ENCODE data around the gene RBM42. TPM values are rescaled to one million over a fixed set of nuclear protein-coding genes. Genes with fewer than 3 reads are reported as not detected.
"Not testable (repeated sequence)": the region's sequence is repeated elsewhere in the genome, so short reads cannot be mapped to it uniquely, and the experiment has no call there.

Gene RBM42, protein sequence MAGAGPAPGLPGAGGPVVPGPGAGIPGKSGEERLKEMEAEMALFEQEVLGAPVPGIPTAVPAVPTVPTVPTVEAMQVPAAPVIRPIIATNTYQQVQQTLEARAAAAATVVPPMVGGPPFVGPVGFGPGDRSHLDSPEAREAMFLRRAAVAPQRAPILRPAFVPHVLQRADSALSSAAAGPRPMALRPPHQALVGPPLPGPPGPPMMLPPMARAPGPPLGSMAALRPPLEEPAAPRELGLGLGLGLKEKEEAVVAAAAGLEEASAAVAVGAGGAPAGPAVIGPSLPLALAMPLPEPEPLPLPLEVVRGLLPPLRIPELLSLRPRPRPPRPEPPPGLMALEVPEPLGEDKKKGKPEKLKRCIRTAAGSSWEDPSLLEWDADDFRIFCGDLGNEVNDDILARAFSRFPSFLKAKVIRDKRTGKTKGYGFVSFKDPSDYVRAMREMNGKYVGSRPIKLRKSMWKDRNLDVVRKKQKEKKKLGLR
- polyA plus RNA-seq (ENCODE audit: insufficient read length in 3 of 3) = 10 to 100 TPM; 48.2 to 83.4 (median 69.0) TPM
- long read RNA-seq, donor 1, transcript RBM42-201 (10 exons, 1,680 nt) = major isoform, 7 of 41 reads
- long read RNA-seq, donor 1, partial matches to known transcripts = 21 of 41 reads
- long read RNA-seq, donor 1, other reads (novel, unspliced or antisense) = 10 of 41 reads
- long read RNA-seq, donor 2, transcript RBM42-201 (10 exons, 1,680 nt) = major isoform, 10 of 57 reads
- long read RNA-seq, donor 2, partial matches to known transcripts = 30 of 57 reads
- long read RNA-seq, donor 2, other reads (novel, unspliced or antisense) = 14 of 57 reads
- long read RNA-seq, donor 3, transcript RBM42-201 (10 exons, 1,680 nt) = major isoform, 21 of 95 reads
- long read RNA-seq, donor 3, partial matches to known transcripts = 31 of 95 reads
- long read RNA-seq, donor 3, other reads (novel, unspliced or antisense) = 37 of 95 reads
- long read RNA-seq, donor 4, transcript RBM42-201 (10 exons, 1,680 nt) = major isoform, 11 of 46 reads
- long read RNA-seq, donor 4, partial matches to known transcripts = 5 of 46 reads
- long read RNA-seq, donor 4, other reads (novel, unspliced or antisense) = 26 of 46 reads
- long read RNA-seq, donor 5, transcript RBM42-203 (9 exons, 1,609 nt) = minor isoform, 5 of 81 reads
- long read RNA-seq, donor 5, transcript RBM42-201 (10 exons, 1,680 nt) = major isoform, 28 of 81 reads
- long read RNA-seq, donor 5, partial matches to known transcripts = 19 of 81 reads
- long read RNA-seq, donor 5, other reads (novel, unspliced or antisense) = 23 of 81 reads
- long read RNA-seq, donor 6, transcript RBM42-201 (10 exons, 1,680 nt) = major isoform, 12 of 53 reads
- long read RNA-seq, donor 6, partial matches to known transcripts = 23 of 53 reads
- long read RNA-seq, donor 6, other reads (novel, unspliced or antisense) = 16 of 53 reads
- long read RNA-seq, donor 7, transcript RBM42-201 (10 exons, 1,680 nt) = major isoform, 18 of 71 reads
- long read RNA-seq, donor 7, partial matches to known transcripts = 26 of 71 reads
- long read RNA-seq, donor 7, other reads (novel, unspliced or antisense) = 25 of 71 reads
- long read RNA-seq, donor 8, transcript RBM42-201 (10 exons, 1,680 nt) = major isoform, 16 of 99 reads
- long read RNA-seq, donor 8, partial matches to known transcripts = 53 of 99 reads
- long read RNA-seq, donor 8, other reads (novel, unspliced or antisense) = 29 of 99 reads
- long read RNA-seq, donor 9, transcript RBM42-201 (10 exons, 1,680 nt) = major isoform, 20 of 68 reads
- long read RNA-seq, donor 9, partial matches to known transcripts = 21 of 68 reads
- long read RNA-seq, donor 9, other reads (novel, unspliced or antisense) = 24 of 68 reads
- long read RNA-seq, donor 10, transcript RBM42-201 (10 exons, 1,680 nt) = major isoform, 14 of 71 reads
- long read RNA-seq, donor 10, partial matches to known transcripts = 34 of 71 reads
- long read RNA-seq, donor 10, other reads (novel, unspliced or antisense) = 18 of 71 reads
- long read RNA-seq, donor 11, transcript RBM42-201 (10 exons, 1,680 nt) = major isoform, 14 of 37 reads
- long read RNA-seq, donor 11, partial matches to known transcripts = 5 of 37 reads
- long read RNA-seq, donor 11, other reads (novel, unspliced or antisense) = 13 of 37 reads
- long read RNA-seq, donor 12, transcript RBM42-201 (10 exons, 1,680 nt) = major isoform, 9 of 27 reads
- long read RNA-seq, donor 12, partial matches to known transcripts = 6 of 27 reads
- long read RNA-seq, donor 12, other reads (novel, unspliced or antisense) = 11 of 27 reads
- long read RNA-seq, donor 13, transcript RBM42-201 (10 exons, 1,680 nt) = major isoform, 22 of 105 reads
- long read RNA-seq, donor 13, partial matches to known transcripts = 57 of 105 reads
- long read RNA-seq, donor 13, other reads (novel, unspliced or antisense) = 22 of 105 reads
- long read RNA-seq, donor 14, transcript RBM42-201 (10 exons, 1,680 nt) = major isoform, 17 of 57 reads
- long read RNA-seq, donor 14, partial matches to known transcripts = 9 of 57 reads
- long read RNA-seq, donor 14, other reads (novel, unspliced or antisense) = 28 of 57 reads
- long read RNA-seq, donor 15, transcript RBM42-201 (10 exons, 1,680 nt) = major isoform, 9 of 29 reads
- long read RNA-seq, donor 15, partial matches to known transcripts = 5 of 29 reads
- long read RNA-seq, donor 15, other reads (novel, unspliced or antisense) = 13 of 29 reads
- long read RNA-seq, donor 16, transcript RBM42-201 (10 exons, 1,680 nt) = major isoform, 29 of 164 reads
- long read RNA-seq, donor 16, partial matches to known transcripts = 42 of 164 reads
- long read RNA-seq, donor 16, other reads (novel, unspliced or antisense) = 86 of 164 reads

DNA sequence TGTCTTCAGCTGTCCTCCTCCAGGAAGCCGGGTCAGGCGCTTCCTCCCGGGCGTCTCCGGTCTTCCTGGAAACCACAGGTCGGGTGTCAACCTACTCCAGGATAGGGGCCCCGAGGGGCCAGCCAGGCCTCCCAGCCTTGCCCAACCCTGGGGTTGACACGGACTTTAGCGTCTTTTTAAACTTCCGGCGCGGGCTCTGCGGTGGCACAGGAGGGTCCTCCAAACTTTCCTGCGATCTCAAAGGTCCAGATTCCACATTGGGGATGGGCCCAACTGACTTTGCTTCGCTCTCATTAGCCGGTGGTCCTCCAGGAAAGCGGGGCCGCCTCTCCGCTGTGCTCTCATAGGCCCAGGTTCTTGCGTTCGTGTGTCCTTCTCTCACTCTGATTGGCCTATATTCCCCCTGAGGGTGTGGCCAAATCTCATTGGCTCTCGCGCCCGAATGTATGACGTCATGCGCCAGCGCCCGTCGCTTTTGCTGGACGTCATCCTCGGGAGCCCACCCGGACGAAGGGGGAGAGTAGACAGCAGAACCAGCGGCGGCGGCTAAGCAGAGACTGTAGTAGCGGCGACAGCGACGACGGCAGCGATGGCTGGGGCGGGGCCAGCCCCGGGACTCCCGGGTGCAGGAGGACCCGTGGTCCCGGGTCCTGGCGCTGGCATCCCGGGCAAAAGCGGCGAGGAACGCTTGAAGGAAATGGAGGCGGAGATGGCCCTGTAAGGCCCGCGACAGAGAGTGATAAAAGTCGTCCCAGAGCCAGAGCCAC lies at the start of gene RBM42:
TSS of gene RBM42 (plus strand) at position 472 of the 767 bp plus-strand sequence. CDS start at position 590, 118 bp downstream.
- peak; percentile 97 to 99 (median 99) for DNase-seq (ENCODE audit: extremely low read depth in 1 of 11, low read depth in 9 of 11, low spot score in 4 of 11)

DNA sequence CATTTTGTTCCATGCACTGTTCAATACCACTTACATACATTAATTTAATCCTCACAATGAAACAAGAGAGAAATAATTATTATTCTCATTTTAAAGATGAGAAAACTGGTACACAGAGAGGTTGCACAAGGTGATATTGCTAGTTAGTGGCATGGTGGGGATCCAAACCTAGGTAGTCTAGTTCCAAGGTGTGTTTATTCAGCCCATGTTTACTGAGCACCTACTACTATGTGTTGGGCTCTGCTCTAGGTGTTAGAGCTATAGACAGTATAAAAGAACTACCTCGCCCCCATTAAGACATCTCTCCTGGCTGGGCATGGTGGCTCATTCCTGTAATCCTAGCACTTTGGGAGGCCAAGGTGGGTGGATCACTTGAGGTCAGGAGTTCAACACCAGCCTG lies 46.1 kb upstream of the RBM42 start:
- DNase-seq (ENCODE audit: extremely low read depth in 1 of 11, low read depth in 9 of 11, low spot score in 4 of 11) = no peak

DNA sequence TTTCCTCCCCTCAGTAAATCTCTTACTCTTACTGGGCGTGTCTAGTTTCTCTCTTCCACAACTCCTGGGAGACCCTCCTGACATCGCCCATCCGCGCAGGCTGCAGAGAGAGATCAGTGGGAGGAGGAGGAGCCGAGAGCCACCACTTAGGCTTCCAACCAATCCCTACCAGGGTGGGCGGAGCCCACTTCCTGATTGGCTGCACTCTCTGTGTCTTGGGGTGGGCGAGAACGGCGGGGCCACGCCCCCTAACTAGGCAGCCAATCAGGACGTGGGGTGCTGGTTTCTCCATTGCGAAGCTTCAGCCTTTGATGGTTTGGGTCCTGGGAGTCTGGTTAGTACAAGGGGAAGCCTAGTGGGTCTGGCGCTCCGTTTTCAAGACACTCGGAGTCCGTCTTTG lies 43.0 kb upstream of the RBM42 start, which contains the start of gene PMIS2:
TSS of gene PMIS2 (plus strand) at position 326 of the 400 bp plus-strand sequence. CDS start 87 bp downstream, outside the sequence.
- DNase-seq (ENCODE audit: extremely low read depth in 1 of 11, low read depth in 9 of 11, low spot score in 4 of 11) = no peak

DNA sequence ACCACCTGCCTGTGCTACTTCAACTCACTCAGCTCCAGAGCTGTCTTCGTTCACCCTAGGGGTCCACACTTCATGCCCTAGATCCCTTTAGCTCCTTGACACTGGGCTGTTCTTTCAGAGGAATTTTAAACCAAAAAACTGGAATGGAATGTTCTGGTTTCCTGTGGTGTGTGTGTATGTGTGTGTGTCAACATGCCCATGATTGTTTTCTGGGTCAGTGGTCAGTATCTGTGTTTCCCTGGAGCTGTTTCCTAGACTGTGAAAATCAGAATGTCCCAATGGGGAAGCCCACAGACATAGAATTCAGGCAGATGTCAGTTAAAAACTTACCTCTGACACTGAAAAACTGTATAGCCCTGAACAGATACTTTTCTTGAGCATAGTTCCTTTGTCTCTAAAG lies 41.5 kb upstream of the RBM42 start:
- no peak for DNase-seq (ENCODE audit: extremely low read depth in 1 of 11, low read depth in 9 of 11, low spot score in 4 of 11)

DNA sequence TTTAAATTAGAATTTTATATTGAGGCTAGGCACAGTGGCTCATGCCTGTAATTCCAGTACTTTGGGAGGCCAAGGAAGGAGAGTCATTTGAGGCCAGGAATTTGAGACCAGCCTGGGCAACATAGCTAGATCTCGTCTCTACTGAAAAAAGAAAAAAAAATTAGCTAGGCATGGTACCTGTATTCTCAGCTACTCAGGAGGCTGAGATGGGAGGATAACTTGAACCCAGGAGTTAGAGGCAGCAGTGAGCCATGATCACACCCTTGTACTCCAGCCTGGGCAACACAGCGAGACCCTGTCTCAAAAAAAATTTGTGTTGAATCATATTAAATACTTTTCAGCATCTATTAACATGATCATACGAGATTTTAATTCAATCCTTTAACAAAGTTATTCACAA lies 38.0 kb upstream of the RBM42 start:
- DNase-seq (ENCODE audit: extremely low read depth in 1 of 11, low read depth in 9 of 11, low spot score in 4 of 11) = no peak

DNA sequence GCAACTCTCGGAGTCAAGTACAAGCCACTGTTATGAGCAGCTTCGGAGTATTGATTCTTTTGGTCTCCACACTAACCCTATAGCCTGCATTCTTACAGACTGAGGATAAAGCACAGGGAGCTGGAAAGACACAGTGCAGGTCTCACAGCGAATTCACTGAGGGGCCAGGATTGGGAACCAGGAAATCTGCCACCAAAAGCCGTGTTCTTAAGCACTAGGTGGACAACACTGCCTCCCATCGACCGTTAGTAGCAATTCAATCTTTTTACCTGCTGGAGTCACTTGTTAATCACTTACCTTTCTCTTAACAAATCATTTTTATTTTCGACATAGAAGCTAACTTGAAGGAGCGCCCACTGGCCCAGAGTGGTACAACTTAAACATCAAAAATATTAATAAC lies 36.6 kb upstream of the RBM42 start:
- DNase-seq (ENCODE audit: extremely low read depth in 1 of 11, low read depth in 9 of 11, low spot score in 4 of 11) = peak in 8 of 11 donors; percentile 13 to 46 (median 36)

DNA sequence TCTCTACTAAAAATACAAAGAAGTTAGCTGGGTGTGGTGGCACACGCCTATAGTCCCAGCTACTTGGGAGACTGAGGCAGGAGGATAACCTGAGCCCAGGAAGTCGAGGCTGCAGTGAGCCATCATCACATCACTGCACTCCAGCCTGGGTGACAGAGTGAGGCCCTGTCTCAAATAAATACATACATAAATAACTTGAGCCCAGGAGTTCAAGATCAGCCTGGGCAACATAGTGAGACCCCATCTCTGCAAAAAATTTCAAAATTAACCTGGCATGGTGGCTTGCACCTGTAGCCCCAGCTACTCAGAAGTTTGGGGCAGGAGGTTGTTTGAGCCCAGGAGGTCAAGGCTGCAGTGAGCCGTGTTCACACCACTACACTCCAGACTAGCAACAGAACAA lies 33.8 kb upstream of the RBM42 start:
- DNase-seq (ENCODE audit: extremely low read depth in 1 of 11, low read depth in 9 of 11, low spot score in 4 of 11) = not testable (repeated sequence)

DNA sequence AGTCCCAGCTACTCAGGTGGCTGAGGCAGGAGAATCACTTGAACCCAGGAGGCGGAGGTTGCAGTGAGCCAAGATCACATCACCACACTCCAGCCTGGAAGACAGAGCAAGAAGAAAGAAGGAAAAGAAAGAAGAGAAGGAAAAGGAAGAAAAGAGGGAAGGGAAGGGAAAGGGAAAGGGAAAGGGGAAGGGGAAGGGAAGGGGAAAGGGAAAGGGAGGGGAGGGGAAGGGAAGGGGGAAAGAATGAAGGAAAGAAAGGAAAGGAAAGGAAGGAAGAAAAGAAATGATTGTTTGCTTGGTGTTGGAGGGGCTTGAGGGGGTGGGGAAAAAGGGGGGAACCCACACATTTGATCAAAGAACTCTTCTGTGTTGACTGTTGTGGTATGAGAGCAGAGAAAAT lies 32.9 kb upstream of the RBM42 start:
- no peak for DNase-seq (ENCODE audit: extremely low read depth in 1 of 11, low read depth in 9 of 11, low spot score in 4 of 11)

DNA sequence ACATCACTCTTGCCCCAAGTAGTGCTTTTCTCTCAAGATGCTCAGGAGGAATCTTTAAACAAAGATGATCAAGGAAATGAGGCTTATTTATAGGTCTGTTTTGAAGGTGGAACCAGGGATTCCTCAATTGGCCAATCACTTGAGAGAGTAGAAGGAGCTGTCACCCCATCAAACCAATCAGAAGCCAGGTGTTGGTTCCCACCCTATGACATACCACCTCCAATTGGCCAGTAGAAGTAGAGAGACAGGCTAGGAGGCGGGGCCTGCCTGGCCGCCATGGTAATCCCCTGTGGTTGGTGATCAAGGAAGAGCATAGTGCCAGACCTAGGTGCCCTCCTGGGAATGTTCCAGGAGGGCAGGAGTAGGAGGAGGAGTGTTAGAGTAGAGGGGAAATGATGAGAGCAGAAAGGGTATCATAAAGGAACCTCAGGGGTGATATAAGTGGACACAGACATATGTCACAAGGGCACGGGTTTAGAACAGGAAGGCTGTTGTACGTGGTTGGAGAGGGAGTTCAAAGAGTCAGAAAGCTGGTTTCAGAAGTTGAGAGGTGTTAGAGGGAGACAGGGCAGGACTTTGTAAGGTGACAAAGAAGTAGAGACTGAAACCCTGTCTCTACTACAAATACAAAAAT lies 32.4 kb upstream of the RBM42 start:
- DNase-seq (ENCODE audit: extremely low read depth in 1 of 11, low read depth in 9 of 11, low spot score in 4 of 11) = no peak

DNA sequence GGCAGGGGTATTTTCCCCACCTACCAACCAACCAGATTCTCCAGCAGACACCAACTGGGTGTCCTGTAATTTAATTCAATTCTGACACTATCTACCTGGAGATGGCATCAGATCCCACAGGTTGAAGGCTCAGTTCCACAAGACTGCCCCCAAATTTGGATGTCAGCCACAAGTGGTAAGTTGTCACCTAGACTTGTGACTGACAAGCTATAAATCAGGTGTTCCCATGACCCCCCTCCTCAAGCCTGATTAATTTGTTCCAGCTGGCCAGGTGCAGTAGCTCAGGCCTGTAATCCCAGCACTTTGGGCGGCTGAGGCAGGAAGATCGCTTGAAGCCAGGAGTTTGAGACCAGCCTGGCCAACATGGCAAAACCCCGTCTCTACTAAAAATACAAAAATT lies 26.9 kb upstream of the RBM42 start:
- DNase-seq (ENCODE audit: extremely low read depth in 1 of 11, low read depth in 9 of 11, low spot score in 4 of 11) = no peak

DNA sequence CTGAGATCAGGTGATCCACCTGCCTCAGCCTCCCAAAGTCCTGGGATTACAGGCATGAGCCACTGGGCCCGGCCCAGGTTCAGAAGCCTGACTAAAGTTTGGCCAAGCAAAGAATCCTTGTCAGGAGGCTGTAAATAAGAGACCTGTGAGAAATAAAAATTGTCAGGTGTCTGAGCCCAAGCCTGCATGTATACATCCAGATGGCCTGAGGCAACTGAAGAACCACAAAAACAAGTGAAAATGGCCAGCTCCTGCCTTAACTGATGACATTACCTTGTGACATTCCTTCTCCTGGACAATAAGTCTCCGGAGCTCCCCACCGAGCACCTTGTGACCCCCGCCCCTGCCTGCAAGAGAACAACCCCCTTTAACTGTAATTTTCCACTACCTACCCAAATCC lies 24.4 kb upstream of the RBM42 start:
- DNase-seq (ENCODE audit: extremely low read depth in 1 of 11, low read depth in 9 of 11, low spot score in 4 of 11) = not testable (repeated sequence)

DNA sequence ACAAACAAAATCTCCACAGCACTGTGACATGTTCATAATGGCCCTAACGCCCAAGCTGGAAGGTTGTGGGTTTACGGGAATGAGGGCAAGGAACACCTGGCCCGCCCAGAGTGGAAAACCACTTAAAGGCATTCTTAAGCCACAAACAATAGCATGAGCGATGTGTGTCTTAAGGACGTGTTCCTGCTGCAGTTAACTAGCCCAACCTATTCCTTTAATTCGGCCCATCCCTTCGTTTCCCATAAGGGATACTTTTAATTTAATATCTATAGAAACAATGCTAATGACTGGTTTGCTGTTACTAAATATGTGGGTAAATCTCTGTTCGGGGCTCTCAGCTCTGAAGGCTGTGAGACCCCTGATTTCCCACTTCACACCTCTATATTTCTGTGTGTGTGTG lies 21.7 kb upstream of the RBM42 start:
- not testable (repeated sequence) for DNase-seq (ENCODE audit: extremely low read depth in 1 of 11, low read depth in 9 of 11, low spot score in 4 of 11)

DNA sequence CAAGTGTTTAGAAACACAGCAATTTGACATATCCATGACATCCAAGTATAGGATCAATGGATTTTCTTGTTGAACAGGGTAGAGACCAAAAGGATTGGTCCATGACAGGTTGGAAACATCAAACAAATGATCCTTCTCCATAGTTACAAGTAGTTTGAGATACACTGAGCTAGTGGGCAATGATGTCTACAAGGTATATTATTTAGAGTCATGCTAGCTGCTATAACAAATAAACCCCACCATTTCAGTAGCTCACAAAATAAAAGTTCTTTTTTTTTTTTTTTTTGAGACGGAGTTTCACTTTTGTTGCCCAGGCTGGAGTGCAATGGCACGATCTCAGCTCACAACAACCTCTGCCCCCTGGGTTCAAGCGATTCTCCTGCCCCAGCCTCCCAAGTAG lies 21.2 kb upstream of the RBM42 start:
- DNase-seq (ENCODE audit: extremely low read depth in 1 of 11, low read depth in 9 of 11, low spot score in 4 of 11) = no peak

DNA sequence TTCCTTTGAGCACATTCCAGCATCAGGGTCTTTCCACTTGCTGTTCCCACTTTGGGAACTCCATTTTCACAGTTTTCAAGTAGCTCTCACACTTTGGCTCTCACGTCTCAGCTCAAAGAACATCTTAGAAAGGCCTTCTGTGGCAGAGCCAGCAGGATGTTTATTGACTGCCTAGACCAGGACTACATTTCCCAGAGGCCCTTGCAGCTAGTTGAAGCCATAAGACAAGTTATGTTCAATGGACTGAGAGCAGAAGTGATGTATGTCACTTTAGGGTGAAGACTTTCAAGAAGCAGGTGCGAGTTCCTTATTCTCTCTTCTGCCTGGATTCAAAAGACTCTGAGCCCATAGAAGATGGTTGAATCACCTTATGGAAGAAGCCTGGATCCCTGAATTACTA lies 20.6 kb upstream of the RBM42 start:
- DNase-seq (ENCODE audit: extremely low read depth in 1 of 11, low read depth in 9 of 11, low spot score in 4 of 11) = no peak

DNA sequence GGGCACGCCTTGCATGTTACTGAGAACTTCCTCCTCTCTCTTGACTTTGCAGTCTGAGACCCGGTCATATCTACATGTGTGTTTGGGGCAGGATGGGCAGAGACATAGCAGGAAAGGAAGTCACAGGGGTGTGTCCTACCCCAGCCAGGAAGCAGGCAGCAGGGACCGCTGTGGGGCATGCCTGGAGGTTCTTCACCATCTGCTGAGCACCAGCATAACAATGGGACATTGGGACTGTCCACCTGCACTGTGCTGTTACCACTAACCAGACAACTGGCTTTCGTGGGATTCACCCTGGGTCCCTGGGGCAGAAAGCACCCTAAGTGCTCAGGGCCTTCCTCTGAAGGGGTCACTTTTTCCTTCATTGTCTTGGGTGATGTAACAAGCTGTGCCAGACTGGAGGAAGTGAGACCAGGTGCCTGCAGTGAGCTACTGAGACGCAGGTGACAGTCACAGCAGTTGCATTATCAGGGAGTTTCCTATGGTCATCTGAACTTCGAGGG lies 18.9 kb upstream of the RBM42 start:
- no peak for DNase-seq (ENCODE audit: extremely low read depth in 1 of 11, low read depth in 9 of 11, low spot score in 4 of 11)
